ENCODE data around the gene MAP4K4. TPM values are rescaled to one million over a fixed set of nuclear protein-coding genes. Genes with fewer than 3 reads are reported as not detected.

The MAP4K4 gene
- total RNA-seq, 2 donors from 2014 or later, result 60.1 to 147 TPM

DNA sequence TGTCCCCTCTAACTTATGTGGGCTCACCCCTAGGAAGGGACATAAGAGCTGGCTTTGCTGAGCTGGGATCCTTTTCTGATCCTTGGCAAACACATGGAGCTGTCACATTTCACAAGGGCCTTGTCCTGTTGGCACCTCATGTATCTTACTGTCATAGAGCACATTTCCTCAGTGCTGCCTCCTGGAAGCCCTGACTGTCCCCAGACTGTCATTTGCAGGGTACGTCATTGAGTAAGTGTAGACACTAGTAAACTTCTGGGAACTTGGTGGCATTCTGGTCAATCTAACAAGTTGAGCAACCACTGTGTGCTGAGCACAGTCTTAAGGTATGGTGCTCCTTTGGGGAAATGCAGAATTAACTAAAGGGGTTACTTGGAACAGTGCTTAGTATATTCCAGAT lies 199.8 kb downstream of the MAP4K4 start:
- TF ChIP-seq, protein P1, sequence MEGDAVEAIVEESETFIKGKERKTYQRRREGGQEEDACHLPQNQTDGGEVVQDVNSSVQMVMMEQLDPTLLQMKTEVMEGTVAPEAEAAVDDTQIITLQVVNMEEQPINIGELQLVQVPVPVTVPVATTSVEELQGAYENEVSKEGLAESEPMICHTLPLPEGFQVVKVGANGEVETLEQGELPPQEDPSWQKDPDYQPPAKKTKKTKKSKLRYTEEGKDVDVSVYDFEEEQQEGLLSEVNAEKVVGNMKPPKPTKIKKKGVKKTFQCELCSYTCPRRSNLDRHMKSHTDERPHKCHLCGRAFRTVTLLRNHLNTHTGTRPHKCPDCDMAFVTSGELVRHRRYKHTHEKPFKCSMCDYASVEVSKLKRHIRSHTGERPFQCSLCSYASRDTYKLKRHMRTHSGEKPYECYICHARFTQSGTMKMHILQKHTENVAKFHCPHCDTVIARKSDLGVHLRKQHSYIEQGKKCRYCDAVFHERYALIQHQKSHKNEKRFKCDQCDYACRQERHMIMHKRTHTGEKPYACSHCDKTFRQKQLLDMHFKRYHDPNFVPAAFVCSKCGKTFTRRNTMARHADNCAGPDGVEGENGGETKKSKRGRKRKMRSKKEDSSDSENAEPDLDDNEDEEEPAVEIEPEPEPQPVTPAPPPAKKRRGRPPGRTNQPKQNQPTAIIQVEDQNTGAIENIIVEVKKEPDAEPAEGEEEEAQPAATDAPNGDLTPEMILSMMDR (IDR thresholded peaks at IDR 0.05), result no peak
- peaks cover 0 to 14% of the 10 kb centered on the region in 2 donors for H3K4me1 ChIP-seq (ENCODE audit: control insufficient read depth in 1 of 2, low read depth in 2 of 2)
- H3K27me3 ChIP-seq (replicated peaks; ENCODE audit: insufficient read depth), result no peaks in the 10 kb centered on the region
- H3K9me3 ChIP-seq, result no peaks in the 10 kb centered on the region
- H3K27ac ChIP-seq, result no peak overlapping the region
- peaks cover 5% of the 10 kb centered on the region for H3K36me3 ChIP-seq
- H3K4me3 ChIP-seq, result no peak overlapping the region
- DNase-seq (ENCODE audit: low spot score) (no peak), ATAC-seq (ENCODE audit: insufficient number of reproducible peaks, low FRiP score, low read depth) (no peak)

DNA sequence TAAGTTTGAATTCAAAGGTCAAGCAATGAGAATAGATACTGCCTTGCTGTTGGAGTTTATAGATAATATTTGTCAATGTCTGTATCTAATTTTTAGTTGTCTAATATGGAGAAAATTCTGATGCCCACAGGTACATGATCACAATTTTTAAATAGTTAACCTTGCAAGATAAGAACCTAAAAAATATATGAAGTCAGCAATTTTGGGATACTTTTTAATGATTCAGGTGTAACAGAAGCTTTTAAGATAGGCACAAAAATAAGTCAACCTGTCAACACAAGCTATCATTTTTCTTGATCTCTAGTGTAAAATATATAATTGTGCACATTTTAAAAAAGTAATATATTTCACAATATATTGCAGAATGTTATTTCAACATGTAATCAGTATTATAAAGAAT lies 201.8 kb downstream of the MAP4K4 start:
- no peaks in the 10 kb centered on the region for H3K27me3 ChIP-seq (replicated peaks; ENCODE audit: insufficient read depth)
- no peaks in the 10 kb centered on the region for H3K36me3 ChIP-seq
- ATAC-seq (ENCODE audit: insufficient number of reproducible peaks, low FRiP score, low read depth) (no peak), DNase-seq (ENCODE audit: low spot score) (no peak)
- peaks cover 0 to 5% of the 10 kb centered on the region in 2 donors for H3K4me1 ChIP-seq (ENCODE audit: control insufficient read depth in 1 of 2, low read depth in 2 of 2)
- H3K9me3 ChIP-seq, result no peaks in the 10 kb centered on the region
- H3K4me3 ChIP-seq, result no peak overlapping the region
- TF ChIP-seq, protein P1 (IDR thresholded peaks at IDR 0.05), result no peak
- H3K27ac ChIP-seq, result no peak overlapping the region

DNA sequence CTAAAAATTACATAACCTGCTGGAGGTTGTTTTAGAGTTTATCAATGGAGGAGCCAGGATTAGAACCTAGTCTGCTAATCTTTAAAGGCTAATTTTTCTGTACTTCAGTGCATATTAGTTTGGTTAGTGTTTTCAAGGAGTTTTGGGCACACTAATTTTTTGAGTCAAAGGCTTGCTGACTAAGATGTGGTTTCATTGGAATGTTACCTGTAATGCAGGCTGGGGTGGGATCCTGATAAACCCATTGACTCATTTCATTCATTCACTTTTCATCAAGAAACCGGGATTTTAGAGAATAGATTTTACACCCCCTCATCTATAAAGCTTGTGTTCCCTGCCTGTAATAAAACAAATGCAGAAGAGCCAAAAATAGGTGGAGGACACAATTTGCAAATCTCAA lies 202.4 kb downstream of the MAP4K4 start:
- no peaks in the 10 kb centered on the region for H3K4me1 ChIP-seq (ENCODE audit: control insufficient read depth in 1 of 2, low read depth in 2 of 2)
- H3K27me3 ChIP-seq (replicated peaks; ENCODE audit: insufficient read depth), result no peaks in the 10 kb centered on the region
- H3K36me3 ChIP-seq, result no peaks in the 10 kb centered on the region
- ATAC-seq (ENCODE audit: insufficient number of reproducible peaks, low FRiP score, low read depth) (no peak), DNase-seq (ENCODE audit: low spot score) (no peak)
- H3K9me3 ChIP-seq, result no peaks in the 10 kb centered on the region
- H3K27ac ChIP-seq, result no peak overlapping the region
- H3K4me3 ChIP-seq, result no peak overlapping the region
- TF ChIP-seq, protein P1 (IDR thresholded peaks at IDR 0.05), result no peak

DNA sequence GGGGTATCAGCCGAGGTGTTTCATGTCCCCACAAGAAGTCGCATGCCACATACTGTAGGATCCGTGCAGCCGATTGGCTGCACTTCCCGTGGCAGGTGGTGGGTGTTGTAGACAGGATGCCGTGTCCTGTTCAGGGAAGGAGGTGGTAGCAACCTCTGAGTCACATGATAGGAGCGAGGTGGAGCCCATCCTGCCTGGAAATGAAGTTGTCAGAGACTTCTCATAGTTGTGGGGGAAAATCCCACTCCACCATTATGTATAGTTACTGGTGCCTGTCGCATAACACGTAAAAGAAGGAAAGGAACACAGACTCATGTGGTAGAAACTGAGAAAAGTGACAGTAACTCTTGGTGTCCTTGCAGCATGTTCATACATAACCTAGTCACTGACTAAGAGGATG lies 202.9 kb downstream of the MAP4K4 start:
- no peaks in the 10 kb centered on the region for H3K9me3 ChIP-seq
- TF ChIP-seq, protein P1 (IDR thresholded peaks at IDR 0.05), result no peak
- DNase-seq (ENCODE audit: low spot score) (no peak), ATAC-seq (ENCODE audit: insufficient number of reproducible peaks, low FRiP score, low read depth) (no peak)
- no peaks in the 10 kb centered on the region for H3K36me3 ChIP-seq
- no peak overlapping the region for H3K27ac ChIP-seq
- no peak overlapping the region for H3K4me3 ChIP-seq
- H3K27me3 ChIP-seq (replicated peaks; ENCODE audit: insufficient read depth), result no peaks in the 10 kb centered on the region
- no peaks in the 10 kb centered on the region for H3K4me1 ChIP-seq (ENCODE audit: control insufficient read depth in 1 of 2, low read depth in 2 of 2)

DNA sequence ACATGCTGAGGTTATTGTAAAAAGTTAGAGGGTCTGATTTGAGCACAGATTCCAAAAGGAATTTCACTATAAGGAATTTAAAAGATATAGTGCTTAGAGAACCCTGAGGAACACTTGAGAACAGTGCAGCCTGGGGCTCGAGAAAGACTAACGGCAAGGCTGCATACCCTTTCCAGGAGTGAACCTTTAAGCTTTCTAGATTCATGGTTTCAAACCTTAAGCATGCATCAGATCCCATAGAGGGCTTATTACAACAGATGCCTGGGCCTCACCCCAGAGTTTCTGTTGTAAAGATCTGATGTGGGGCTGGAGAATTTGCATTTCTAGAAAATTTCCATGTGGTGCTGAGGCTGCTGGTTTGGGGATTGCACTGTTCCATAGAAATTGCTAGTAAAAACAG lies 203.7 kb downstream of the MAP4K4 start:
- no peak for DNase-seq (ENCODE audit: low spot score)
- H3K4me1 ChIP-seq (ENCODE audit: control insufficient read depth in 1 of 2, low read depth in 2 of 2), result no peaks in the 10 kb centered on the region
- no peaks in the 10 kb centered on the region for H3K27me3 ChIP-seq (replicated peaks; ENCODE audit: insufficient read depth)
- TF ChIP-seq, protein P1 (IDR thresholded peaks at IDR 0.05), result no peak
- no peaks in the 10 kb centered on the region for H3K9me3 ChIP-seq
- no peak overlapping the region for H3K27ac ChIP-seq
- H3K4me3 ChIP-seq, result no peak overlapping the region
- ATAC-seq (ENCODE audit: insufficient number of reproducible peaks, low FRiP score, low read depth), result no peak
- H3K36me3 ChIP-seq, result no peaks in the 10 kb centered on the region
